GM12878 (cell line): ENCODE data around the gene NRIP3. TPM values are rescaled to one million over a fixed set of nuclear protein-coding genes. Genes with fewer than 3 reads are reported as not detected.

ENCODE experiments used
- ATAC-seq: fragments of 200-7000 bp; cut with Tn5 transposase; 3 replicates; pipeline ENCODE4 v1.9.1; 2020; ENCODE audit warnings: mild to moderate bottlenecking, moderate library complexity
- BruUV-seq: library from RNA; stranded (reverse); fragments of 400-500 nt; replicated peaks from 2 replicates; lab custom pipeline; 2021; lab: Mats Ljungman, UMichigan
- CTCF ChIA-PET: fragments of 300-600 bp; sonication (Branson Sonifier 250); formaldehyde crosslinking; extraction: SDS; loops from one replicate; lab custom pipeline; 2021; ENCODE audit warnings: inconsistent platforms; lab: Yijun Ruan, JAX
- POLR2A ChIA-PET: fragments of 350-600 bp; formaldehyde crosslinking; extraction: SDS; loops from one replicate; lab custom pipeline; 2021; ENCODE audit warnings: inconsistent platforms; lab: Charles Lee
- RAD21 ChIA-PET: fragments of 300-600 bp; sonication (Branson Sonifier 250); formaldehyde crosslinking; loops from one replicate; lab custom pipeline; 2023; ENCODE audit warnings: antibody characterized with exemption; ENCODE audit not compliant: unreplicated experiment; lab: Charles Lee
- SMC1A ChIA-PET: fragments of 300-600 bp; sonication (Branson Sonifier 250); formaldehyde crosslinking; loops from one replicate; lab custom pipeline; 2023; ENCODE audit not compliant: unreplicated experiment, uncharacterized antibody; lab: Charles Lee
- DNase-seq: peaks from one replicate; pipeline ENCODE4 v3.0.0-alpha.2; 2011; ENCODE audit warnings: low read depth, low spot score
- FAIRE-seq: peaks from 3 replicates; lab custom pipeline; 2011; peaks lifted over from hg19 to GRCh38; lab: Jason Lieb, UNC
- H2AFZ ChIP-seq: 2 replicates; pipeline ENCODE4 v1.6.0; 2011; ENCODE audit warnings: low read depth, low read length, control low read depth; ENCODE audit not compliant: control insufficient read depth
- H3K27ac ChIP-seq: 2 replicates; pipeline ENCODE4 v1.5.1; 2011; ENCODE audit warnings: control low read depth; ENCODE audit not compliant: control insufficient read depth, insufficient read depth
- H3K27me3 ChIP-seq, 2 experiments: replicated peaks in 1 of 2; 2 replicates each; pipeline versions ENCODE4 v1.6.0 to v1.6.1; 2011; ENCODE audit warnings: low read length in 1 of 2; ENCODE audit not compliant: control insufficient read depth in 2 of 2, insufficient read depth in 2 of 2
- H3K36me3 ChIP-seq, 2 experiments: 2 replicates each; pipeline ENCODE4 v1.5.1; 2011; ENCODE audit warnings: low read length in 1 of 2; ENCODE audit not compliant: control insufficient read depth in 2 of 2, insufficient read depth in 2 of 2
- H3K4me1 ChIP-seq: 2 replicates; pipeline ENCODE4 v1.6.1; 2011; ENCODE audit warnings: mild to moderate bottlenecking, low read length, moderate library complexity, mixed read lengths; ENCODE audit not compliant: control insufficient read depth, insufficient read depth
- H3K4me2 ChIP-seq: 2 replicates; pipeline ENCODE4 v1.6.0; 2011; ENCODE audit warnings: control low read depth; ENCODE audit not compliant: control insufficient read depth, insufficient read depth
- H3K4me3 ChIP-seq: fragments of 200-600 bp; sonication (generic); 2 replicates; pipeline ENCODE4 v1.5.1; 2016
- H3K79me2 ChIP-seq: 2 replicates; pipeline ENCODE4 v1.6.0; 2011; ENCODE audit warnings: low read length; ENCODE audit not compliant: control insufficient read depth, insufficient read depth
- H3K9ac ChIP-seq: 2 replicates; pipeline ENCODE4 v1.8.0; 2011; ENCODE audit warnings: low read length, control low read depth, mixed read lengths; ENCODE audit not compliant: control insufficient read depth, insufficient read depth
- H3K9me3 ChIP-seq: replicated peaks from 3 replicates; pipeline ENCODE4 v1.5.1; 2011; ENCODE audit warnings: mild to moderate bottlenecking, low read length; ENCODE audit not compliant: control insufficient read depth, insufficient read depth
- H4K20me1 ChIP-seq: 2 replicates; pipeline ENCODE4 v1.6.0; 2011; ENCODE audit not compliant: control insufficient read depth, insufficient read depth
- BCL3 ChIP-seq: IDR thresholded peaks from 2 replicates; pipeline ENCODE4 v1.6.1; 2011; ENCODE audit warnings: borderline replicate concordance, low read depth, mild to moderate bottlenecking, moderate library complexity, low read length; ENCODE audit not compliant: insufficient read depth, poor library complexity, severe bottlenecking
- CEBPB ChIP-seq, 2 experiments: fragments of 150-350 bp in 1 of 2; IDR thresholded peaks; 2 replicates each; pipeline ENCODE4 v1.6.1; 2012 to 2014; ENCODE audit warnings: low read depth in 2 of 2, low read length in 2 of 2, borderline replicate concordance in 1 of 2, inconsistent platforms in 1 of 2
- CREB1 ChIP-seq: IDR thresholded peaks from 2 replicates; pipeline ENCODE4 v1.6.1; 2012; ENCODE audit warnings: low read depth, mild to moderate bottlenecking, inconsistent platforms
- EP300 ChIP-seq, 2 experiments: fragments of 150-350 bp in 1 of 2; IDR thresholded peaks; 2 replicates each; pipeline ENCODE4 v1.6.1; 2011 to 2012; ENCODE audit warnings: low read depth in 2 of 2, low read length in 2 of 2, borderline replicate concordance in 1 of 2, improper control_type of control experiment in 1 of 2, inconsistent platforms in 1 of 2; ENCODE audit not compliant: control insufficient read depth in 1 of 2
- HDAC2 ChIP-seq: fragments of 200-600 bp; sonication (generic); IDR thresholded peaks from 2 replicates; pipeline ENCODE4 v1.6.1; 2017
- MEF2A ChIP-seq: IDR thresholded peaks from 2 replicates; pipeline ENCODE4 v1.6.1; 2011; ENCODE audit warnings: low read depth, mild to moderate bottlenecking, low read length, moderate library complexity; ENCODE audit not compliant: insufficient read depth
- NR2C1 ChIP-seq: fragments of 450-650 bp; IDR thresholded peaks from 2 replicates; pipeline ENCODE4 v1.6.1; 2017; ENCODE audit warnings: antibody characterized with exemption, mild to moderate bottlenecking, moderate library complexity
- STAT3 ChIP-seq: IDR thresholded peaks from 2 replicates; pipeline ENCODE4 v1.6.1; 2011; ENCODE audit warnings: low read depth, low read length, improper control_type of control experiment
- TBL1XR1 ChIP-seq: IDR thresholded peaks from 2 replicates; pipeline ENCODE4 v1.6.1; 2012; ENCODE audit warnings: low read depth, low read length, improper control_type of control experiment
- USF1 ChIP-seq: IDR thresholded peaks from 2 replicates; pipeline ENCODE4 v1.6.1; 2011; ENCODE audit warnings: borderline replicate concordance, low read depth, mild to moderate bottlenecking, moderate library complexity, mixed read lengths, low read length; ENCODE audit not compliant: insufficient read depth; ENCODE audit errors: extremely low read length
- USF2 ChIP-seq: IDR thresholded peaks from 2 replicates; pipeline ENCODE4 v1.6.1; 2011; ENCODE audit warnings: low read depth, low read length, improper control_type of control experiment, borderline replicate concordance
- WGBS: methylation state at CpG from one replicate; pipeline ENCODE4 v1.1.6; 2016; ENCODE audit warnings: low lambda C conversion rate; ENCODE audit not compliant: insufficient replicate concordance, insufficient coverage; ENCODE audit errors: missing lambda C conversion rate; 5-methylcytosine and 5-hydroxymethylcytosine counted together
- in situ Hi-C: fragments of 300-500 bp; cut with MboI; formaldehyde crosslinking; loops from 9 replicates; pipeline ENCODE4 v1.14.3; 2018; ENCODE audit warnings: mixed read lengths
- intact Hi-C: fragments of 100-400 bp; cut with micrococcal nuclease; formaldehyde crosslinking; loops from one replicate; pipeline ENCODE4 v1.14.2; 2022; ENCODE audit not compliant: unreplicated experiment
- polyA plus RNA-seq, 11 experiments: library from polyadenylated mRNA; depleted of rRNA in 4 of 11; unstranded in 6 of 11; stranded (reverse) in 5 of 11; fragments of >200 nt; fragmentation: Nextera tagmentation in 4 of 11; fragmentation: Illumina TruSeq in 1 of 11; extraction: Ambion mirVana in 4 of 11; extraction: Trizol in 1 of 11; gene quantifications; 1 replicate in 1 of 11; 2 replicates in 10 of 11; pipeline versions ENCODE4 v1.2.1 to v1.2.3, GENCODE V29; 2011 to 2016; ENCODE audit warnings: inconsistent platforms in 2 of 11, missing spikeins in 2 of 11, low read depth in 1 of 11
- total RNA-seq, 4 experiments: library from RNA; depleted of rRNA in 3 of 4; stranded (reverse); fragments of >200 nt in 3 of 4; fragmentation: Illumina TruSeq in 1 of 4; extraction: Trizol in 1 of 4; gene quantifications; 2 replicates each; pipeline versions ENCODE4 v1.2.1 to v1.2.3, GENCODE V29; 2013 to 2021

NRIP3 gene
- total and polyA plus RNA-seq, 10 of the 15 experiments (the other 5 are each of a cell fraction or from before 2014, with no cell fraction given) = under 0.01 to 0.25 (median 0.09) TPM; not detected in 7

- Histone ChIP-seq H3K9me3 (no peaks in the 10 kb centered on the region), H3K36me3 (no peaks in the 10 kb centered on the region; a peak in 1 of 4 replicates), H3K4me1 (no peaks in the 10 kb centered on the region), H3K4me2 (no peak within 1 kb of the TSS), H4K20me1 (no peaks in the 10 kb centered on the region), H3K79me2 (no peaks in the 10 kb centered on the region), H3K27me3 (no peaks in the 10 kb centered on the region), H3K9ac (no peak within 1 kb of the TSS), H3K4me3 (no peak within 1 kb of the TSS), H2AFZ (no peak within 1 kb of the TSS), H3K27ac (no peak within 1 kb of the TSS)
- intact Hi-C loops = no loop called here
- no peak for FAIRE-seq
- no TSS peak for BruUV-seq
- ATAC-seq = no peak
- no peak for DNase-seq
- RAD21 ChIA-PET = interaction anchor here (1.6 kb wide), 1 partner anchor 17 kb away, joined by 7 read pairs; no protein-coding TSS in a partner anchor
- in situ Hi-C loops = no loop called here
- SMC1A ChIA-PET = interaction anchor here (0.9 to 2.0 kb wide), 4 partner anchors 9 to 31 kb away, joined by 3 to 6 read pairs (median 4); no protein-coding TSS in a partner anchor
- TF ChIP-seq USF2 = no peak
- CTCF ChIA-PET = interaction anchor here (1.2 to 3.6 kb wide), 4 partner anchors 11 to 28 kb away, joined by 3 to 12 read pairs (median 8); no protein-coding TSS in a partner anchor
- WGBS = 55% methylated on average over 5 of the region's 5 CpGs
- POLR2A ChIA-PET = no interaction called here
These were observed 61.2 kb downstream of the NRIP3 start, which contains the start of gene ASCL3 for GRCh38 chr11:8942518-8943066. ASCL3 (minus strand) TSS chr11:8943016; CDS start chr11:8938161, 4,855 bp downstream.

GRCh38 chr11:8941341-8942103, 62.3 kb downstream of the NRIP3 start:
- in situ Hi-C loops = no loop called here
- TF ChIP-seq TBL1XR1 = no peak
- no peak for TF ChIP-seq HDAC2
- no peak for TF ChIP-seq USF1
- no peak for TF ChIP-seq BCL3
- no peak for TF ChIP-seq EP300 (IDR thresholded peaks at IDR 0.05; ENCODE audit: borderline replicate concordance in 1 of 2, control insufficient read depth in 1 of 2, low read depth in 2 of 2, low read length in 2 of 2)
- no peak for TF ChIP-seq CREB1
- no peak for TF ChIP-seq CEBPB (IDR thresholded peaks at IDR 0.05; ENCODE audit: borderline replicate concordance in 1 of 2, low read depth in 2 of 2, low read length in 2 of 2)
- TF ChIP-seq NR2C1 = no peak
- no peak for TF ChIP-seq STAT3
- no peak for TF ChIP-seq MEF2A

More at GRCh38 chr11:8941341-8942103, 62.3 kb downstream of the NRIP3 start:
- ChIA-PET SMC1A (interaction anchor here (1.0 to 2.0 kb wide), 4 partner anchors 22 to 215 kb away, joined by 3 to 6 read pairs (median 4); no protein-coding TSS in a partner anchor), POLR2A (no interaction called here), RAD21 (no interaction called here), CTCF (interaction anchor here (0.6 to 3.6 kb wide), 6 partner anchors 12 to 126 kb away, joined by 3 to 12 read pairs (median 4); no protein-coding TSS in a partner anchor)
- ATAC-seq (no peak), DNase-seq (no peak), FAIRE-seq (no peak)
- no TSS peak for BruUV-seq
- 64% methylated on average over 8 of the region's 8 CpGs for WGBS
- H3K27me3 ChIP-seq = no peaks in the 10 kb centered on the region
- no peaks in the 10 kb centered on the region for H3K4me1 ChIP-seq
- no peak overlapping the region for H2AFZ ChIP-seq
- H3K27ac ChIP-seq = no peak overlapping the region
- no peak overlapping the region for H3K9ac ChIP-seq
- H3K9me3 ChIP-seq = no peaks in the 10 kb centered on the region
- no peak overlapping the region for H3K4me3 ChIP-seq
- no peak overlapping the region for H3K4me2 ChIP-seq
- no peaks in the 10 kb centered on the region for H3K36me3 ChIP-seq
- no peaks in the 10 kb centered on the region for H3K79me2 ChIP-seq
- H4K20me1 ChIP-seq = no peaks in the 10 kb centered on the region
- intact Hi-C loops = no loop called here
